ENCODE data around the gene CCR9.

CCR9 gene

DNA sequence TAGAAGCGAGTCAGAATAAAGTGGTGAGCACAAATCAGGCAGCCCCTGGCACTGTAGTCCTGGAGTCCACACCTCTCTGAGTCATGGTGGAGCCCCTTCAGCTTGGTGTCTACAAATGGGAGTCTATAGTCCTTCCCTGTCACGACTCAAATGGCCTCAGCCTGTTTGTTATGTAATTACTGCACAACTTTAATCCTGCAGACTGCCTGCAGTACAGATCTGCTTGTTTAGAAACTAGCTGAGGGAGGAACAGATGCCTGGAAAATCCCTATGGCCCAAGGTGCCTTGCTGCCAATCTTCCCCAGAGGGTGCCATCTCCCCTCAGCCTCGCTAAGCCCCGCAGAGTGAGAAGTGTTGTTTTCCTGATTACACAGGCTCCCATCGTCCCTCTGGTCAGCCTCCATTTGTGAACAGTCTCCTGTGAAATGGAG is 53.0 kb downstream of the CCR9 start:
- DNase-seq, result no peak

DNA sequence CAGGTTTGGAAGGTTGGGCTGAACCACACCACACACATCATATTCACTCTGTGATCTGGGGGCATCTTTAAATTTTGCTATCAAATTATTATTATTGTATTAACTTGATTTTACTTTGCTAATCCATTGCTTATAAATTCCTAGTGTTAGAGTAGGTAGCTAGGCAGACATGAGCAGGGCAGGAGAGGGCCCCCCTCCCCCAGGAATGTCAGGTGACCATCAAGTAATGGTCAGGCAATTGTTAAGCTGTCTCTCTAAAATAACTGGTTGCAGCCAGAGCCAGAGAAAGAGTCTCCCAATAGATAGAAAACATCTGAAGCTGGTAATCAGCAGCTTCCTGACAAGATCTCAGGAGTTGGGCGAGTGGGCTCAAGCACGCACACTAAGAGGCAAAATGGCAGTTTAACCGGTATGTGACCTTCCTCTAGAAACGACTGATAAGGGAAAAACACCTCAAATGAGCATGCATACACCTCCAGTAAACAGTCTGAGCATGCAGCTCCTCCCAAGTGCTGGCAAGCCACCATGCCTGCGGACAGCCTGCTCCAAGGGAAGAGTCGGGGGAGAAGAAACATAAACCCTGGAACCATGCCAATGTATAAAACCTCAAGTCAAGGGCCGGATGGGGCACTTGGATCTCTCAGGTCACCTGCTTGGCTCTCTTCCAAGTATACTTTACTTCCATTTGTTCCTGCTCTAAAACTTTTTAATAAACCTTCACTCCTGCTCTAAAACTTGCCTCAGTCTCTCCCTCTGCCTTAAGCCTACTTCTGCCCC is 53.8 kb downstream of the CCR9 start:
- no peak for DNase-seq

DNA sequence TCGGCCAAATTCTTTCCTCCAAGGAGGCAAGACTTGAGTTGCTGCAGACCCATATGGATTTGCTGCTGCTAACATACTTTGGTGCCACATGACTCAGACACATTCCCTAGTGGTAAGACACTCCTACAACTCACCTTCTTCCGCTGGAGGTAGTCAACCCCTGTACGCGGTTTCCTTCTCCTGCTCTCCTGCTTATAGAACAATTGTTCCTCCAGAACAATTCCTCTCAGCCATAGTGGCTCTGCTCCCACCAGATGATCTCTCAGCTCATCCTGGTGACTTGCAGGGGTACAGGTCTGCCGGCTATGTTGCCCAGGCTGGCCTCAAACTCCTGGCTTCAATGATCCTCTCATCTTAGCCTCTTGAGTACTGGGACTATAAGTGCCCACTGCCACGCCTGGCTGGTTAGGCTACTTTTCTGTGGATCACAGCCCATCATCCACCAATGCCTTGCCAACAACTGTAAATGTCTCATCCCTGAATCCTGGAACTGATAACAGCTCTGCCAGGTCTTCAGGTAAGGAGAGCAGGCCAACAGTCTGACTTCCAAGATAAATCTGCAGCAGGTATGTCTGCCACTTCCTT is 54.5 kb downstream of the CCR9 start:
- no peak for DNase-seq

DNA sequence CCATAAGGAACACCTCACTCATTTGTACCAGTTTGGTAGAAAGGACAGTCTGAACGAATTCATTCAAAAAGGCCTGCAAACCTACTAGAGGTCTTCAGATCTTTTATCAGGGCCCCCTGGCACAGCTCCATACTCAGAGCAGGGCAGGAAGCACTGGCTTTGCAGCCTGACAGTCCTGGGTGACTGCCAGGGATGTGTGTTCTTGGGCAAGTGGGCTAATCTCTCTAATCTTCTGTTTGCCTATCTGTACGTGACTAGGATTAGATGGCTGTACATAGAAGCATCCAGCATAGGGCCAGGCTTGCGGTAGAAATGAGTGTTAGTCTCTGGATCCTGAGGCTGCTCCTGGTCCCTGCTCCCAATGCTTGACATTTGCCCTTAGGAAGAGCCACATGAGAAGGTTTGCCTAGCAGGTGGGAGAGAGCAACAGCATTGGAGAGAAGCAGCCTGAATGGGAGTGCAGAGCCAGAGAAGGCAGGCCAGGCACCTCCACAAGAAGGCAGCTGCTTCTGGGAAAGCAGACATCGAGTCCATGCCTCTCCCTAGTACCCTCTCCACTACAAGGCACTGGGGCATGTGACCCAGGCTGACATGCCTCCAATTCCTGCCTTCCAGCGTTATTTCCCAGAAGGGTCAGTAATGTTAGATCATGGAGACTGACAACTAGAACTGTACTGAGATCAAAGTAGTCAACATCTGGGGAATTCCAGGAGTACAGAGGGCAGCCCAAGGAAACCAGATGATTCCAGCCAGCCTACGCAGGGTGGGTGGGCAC is 55.9 kb downstream of the CCR9 start:
- DNase-seq, result no peak

DNA sequence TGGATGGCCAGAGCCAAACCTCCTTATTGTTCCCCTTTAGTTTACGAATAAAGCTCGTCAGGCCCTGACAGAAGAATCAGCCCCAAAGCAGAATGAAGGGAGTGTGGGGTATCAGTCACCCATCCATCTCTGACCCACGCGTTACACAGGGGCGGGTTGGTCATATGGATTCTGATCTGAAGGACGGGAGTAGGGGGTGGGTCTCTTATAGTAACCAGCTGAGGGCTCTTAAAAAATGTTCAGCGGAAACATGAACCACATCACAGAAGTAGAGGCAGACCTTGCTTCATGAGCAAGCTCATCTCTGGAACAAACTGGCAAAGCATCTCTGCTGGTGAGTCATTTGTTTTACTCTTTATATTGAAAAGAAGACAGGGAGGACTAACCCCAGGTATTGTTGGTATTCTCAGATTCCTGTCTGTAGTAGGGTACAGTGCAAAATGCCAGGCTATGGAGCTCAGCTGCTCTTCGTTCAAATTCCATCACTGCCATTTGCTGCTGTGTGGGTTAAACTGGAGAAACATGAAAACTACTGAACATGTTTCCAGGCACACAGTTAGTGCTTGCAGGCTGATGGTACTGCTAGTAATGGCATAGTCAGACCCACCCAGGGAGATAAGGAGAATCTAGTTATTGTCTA is 57.0 kb downstream of the CCR9 start, which contains the start of gene CXCR6:
TSS of gene CXCR6 (plus strand) at position 258 of the 640 bp plus-strand sequence. CDS start 3,018 bp downstream, outside the sequence.
- no peak for DNase-seq

DNA sequence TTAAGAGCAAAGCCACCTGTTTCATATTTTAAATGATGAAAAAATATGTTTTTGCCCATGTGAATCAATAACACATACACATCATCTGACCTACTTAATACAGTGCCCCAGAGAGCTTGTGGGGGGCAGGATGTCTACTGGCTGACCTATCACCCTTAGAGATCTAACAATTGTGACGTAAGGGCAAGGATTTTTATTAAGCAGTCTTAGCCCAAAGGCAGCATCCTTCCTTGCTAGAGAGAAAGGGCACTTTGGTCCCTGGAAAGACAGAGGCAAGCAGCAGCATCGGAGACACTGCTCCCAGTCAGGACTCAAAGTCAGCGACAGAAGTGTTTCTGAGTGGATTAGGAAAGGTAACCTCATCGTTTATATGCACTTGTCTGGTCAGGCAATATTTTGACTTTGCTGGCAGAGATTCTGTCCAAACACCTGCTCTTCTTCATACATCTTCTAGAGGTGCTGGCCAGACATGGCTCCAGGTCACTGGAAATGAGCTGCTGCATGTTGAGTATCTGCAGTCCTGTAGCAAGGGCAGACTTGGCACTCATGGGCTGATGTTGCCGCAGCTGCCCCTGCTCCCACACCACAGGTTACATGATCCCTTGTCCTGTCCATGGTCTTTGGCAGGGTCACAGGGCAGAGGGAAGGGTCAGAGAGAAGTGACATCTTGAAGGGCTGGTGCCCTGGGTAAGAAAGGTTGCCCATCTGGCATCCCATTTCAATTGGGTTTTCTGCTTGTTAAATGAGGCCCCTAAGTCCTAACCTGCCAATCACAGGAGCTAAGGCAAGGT is 58.7 kb downstream of the CCR9 start:
- DNase-seq, result no peak

DNA sequence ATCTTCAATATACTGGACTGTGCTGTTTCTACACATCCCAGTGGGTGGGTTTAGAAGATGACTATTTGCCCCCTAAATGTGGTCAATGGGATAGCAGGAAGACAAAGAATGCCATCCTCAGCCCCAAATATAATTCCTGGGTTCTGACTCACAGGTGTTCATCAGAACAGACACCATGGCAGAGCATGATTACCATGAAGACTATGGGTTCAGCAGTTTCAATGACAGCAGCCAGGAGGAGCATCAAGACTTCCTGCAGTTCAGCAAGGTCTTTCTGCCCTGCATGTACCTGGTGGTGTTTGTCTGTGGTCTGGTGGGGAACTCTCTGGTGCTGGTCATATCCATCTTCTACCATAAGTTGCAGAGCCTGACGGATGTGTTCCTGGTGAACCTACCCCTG is 60.0 kb downstream of the CCR9 start:
- no peak for DNase-seq

DNA sequence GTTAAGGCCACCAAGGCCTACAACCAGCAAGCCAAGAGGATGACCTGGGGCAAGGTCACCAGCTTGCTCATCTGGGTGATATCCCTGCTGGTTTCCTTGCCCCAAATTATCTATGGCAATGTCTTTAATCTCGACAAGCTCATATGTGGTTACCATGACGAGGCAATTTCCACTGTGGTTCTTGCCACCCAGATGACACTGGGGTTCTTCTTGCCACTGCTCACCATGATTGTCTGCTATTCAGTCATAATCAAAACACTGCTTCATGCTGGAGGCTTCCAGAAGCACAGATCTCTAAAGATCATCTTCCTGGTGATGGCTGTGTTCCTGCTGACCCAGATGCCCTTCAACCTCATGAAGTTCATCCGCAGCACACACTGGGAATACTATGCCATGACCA is 60.5 kb downstream of the CCR9 start:
- DNase-seq, result no peak

DNA sequence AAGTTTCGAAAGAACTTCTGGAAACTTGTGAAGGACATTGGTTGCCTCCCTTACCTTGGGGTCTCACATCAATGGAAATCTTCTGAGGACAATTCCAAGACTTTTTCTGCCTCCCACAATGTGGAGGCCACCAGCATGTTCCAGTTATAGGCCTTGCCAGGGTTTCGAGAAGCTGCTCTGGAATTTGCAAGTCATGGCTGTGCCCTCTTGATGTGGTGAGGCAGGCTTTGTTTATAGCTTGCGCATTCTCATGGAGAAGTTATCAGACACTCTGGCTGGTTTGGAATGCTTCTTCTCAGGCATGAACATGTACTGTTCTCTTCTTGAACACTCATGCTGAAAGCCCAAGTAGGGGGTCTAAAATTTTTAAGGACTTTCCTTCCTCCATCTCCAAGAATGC is 61.0 kb downstream of the CCR9 start:
- DNase-seq, result no peak

DNA sequence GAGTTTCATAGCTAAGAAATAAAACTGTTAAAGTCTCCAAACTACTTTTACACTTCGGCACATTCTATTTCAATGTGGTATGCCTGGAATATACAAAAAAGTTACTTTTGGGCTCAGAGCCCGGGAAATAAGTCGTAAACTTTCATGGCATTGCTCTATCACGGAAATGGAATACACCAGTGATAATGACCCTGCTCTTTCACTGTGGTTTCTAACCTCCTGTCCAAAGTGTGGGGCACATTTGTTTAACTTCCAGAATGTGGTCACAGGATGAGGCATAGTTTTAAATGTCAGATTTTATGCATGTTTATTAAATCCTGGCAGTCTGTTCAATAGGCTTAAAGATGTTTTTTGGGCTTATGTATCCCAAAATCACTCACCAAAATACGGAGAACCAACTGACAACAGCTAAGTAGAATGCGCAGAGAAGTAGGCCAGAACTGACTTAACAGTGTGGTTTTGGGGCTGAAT is 62.0 kb downstream of the CCR9 start:
- DNase-seq, result no peak

DNA sequence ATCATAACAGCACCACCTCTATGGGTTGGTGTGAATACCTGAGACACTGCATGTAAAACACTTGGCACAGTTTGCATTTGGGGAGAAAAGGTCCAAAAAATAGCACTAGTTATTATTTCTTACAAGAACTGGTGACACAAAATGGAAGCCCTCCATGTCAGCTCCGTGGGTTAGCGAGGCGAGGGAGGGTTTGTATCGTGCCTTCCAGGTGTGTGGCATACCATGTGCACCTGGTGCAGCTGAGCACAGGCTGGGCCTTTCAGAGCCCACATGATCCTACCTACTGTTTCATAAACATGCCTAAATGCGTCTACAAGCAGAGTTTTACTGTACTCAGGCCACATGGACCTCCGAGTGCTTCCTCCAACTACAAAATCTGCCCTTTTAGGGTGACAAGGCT is 62.5 kb downstream of the CCR9 start:
- no peak for DNase-seq

DNA sequence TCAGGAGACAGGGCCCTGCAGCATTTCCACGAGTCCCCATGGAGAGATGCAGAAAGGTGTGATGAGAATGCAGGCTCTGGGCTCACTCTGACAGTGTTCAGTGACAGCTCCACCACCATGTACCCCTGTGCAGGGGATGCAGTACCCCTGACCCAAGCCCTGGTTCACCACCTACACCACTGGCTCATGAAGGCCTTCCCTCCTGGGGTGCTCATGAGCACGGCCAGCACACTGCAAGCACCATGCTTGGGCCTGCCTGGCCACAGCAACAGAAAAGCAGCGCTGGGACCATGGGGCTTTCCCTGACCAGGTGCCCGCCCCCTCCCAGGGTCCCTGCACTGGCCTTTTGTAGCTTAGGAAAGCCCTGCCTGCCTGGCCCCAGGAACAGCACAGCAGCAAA is 63.1 kb downstream of the CCR9 start:
- no peak for DNase-seq

DNA sequence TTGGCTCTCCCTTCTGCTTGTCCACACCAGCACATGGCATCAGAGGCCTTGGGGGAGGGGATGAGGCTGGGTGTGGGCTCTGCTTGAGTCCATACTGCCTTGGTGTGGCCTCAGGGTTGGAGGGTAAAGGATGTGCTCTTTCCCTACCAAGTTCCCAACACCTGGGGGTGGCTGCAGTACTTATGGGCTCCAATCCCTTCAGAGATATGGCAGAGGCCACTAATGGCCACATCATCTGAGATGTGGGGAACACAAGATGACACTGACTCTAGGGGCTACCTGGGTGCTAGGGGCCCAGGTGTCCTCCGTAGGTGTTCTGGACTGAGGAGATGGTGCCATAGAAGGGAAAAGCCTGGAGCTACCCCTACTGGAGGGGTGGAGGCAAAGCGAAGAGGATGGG is 63.8 kb downstream of the CCR9 start:
- no peak for DNase-seq

DNA sequence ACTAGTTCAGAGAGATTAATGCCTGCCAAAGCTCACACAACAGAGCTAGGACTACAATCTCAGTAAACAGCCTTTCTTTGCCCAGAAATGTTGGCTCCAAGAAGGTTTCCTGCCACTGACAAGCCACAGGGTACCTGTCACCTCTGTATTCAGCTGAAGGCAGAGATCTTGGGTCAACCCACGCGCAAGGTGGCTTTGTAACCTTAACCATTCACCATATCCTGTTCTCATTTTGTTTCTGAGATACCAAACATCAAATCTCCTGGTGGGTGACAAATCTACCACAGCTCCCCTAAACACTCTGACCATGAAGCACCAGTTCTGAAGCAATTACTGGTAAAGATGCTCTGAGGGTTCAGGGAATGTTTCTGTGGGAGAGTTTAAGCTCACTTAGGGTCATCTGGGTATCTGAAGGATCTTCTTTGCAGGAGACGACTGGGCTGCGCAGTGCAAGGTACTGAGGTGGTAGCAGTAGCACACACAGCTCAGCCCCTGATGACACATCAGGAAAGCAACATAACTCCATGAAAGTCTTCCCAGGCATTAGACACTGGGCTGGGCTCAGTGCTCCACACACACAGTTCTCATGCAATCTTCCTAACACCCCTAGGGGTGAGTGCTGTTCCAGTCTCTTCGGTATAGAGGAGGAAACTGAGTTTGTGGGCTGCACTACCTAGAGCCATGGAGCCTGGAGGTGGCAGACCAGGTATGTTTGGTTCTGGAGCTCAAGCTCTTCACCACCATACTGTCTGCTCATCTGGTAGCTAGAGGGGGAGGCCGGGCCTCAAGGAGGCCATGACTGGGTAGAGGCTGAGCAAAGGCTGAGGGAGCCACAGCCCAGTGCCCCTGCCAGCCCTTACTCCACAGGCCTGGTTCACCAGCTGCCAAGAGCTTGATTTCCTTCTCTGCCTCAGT is 64.6 kb downstream of the CCR9 start:
- no peak for DNase-seq

DNA sequence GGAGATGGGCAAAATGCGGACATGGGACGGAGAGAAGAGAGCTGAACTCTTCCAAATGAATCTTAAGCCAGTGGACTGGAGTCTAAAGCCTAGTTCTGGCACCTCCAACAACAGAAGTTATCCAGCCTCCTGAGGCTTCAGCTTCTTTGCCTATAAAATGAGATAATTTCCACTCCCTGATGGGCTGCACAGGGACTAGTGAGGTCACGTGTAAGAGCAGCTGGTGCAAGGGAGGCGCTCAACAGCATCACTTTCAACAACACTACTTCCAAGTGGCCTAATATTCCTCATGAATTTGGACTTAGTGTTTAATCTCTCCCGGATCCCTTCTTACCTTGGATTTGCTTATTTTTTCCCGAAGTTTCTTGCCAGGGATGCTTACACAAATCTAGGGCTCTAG is 65.6 kb downstream of the CCR9 start:
- no peak for DNase-seq

DNA sequence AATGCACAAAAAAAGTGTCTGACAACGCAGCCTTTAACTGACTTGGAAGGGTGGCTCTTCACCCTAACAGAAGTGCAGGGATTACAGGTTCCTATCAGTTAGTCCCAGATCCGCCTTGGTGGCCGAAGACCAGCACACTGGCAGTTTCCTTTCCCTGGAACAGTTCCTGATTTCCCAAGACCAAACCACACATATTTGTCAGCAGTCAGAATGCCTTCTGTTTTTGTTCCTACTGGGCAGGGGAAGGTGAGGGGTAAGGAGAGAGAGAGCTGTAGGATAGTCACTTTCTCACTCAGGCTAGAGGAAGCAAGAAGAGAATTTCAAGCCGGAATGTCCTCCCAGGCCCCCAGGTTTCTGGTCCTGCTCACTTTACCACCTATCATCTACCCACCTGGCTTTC is 66.1 kb downstream of the CCR9 start:
- DNase-seq, result no peak
